ENCODE measurements around the gene COBL.

Gene COBL

GRCh38 chr7:51276091-51276605, 40.5 kb downstream of the COBL start:
- no peak for FAIRE-seq
- no peak for DNase-seq (ENCODE audit: low spot score)

DNA sequence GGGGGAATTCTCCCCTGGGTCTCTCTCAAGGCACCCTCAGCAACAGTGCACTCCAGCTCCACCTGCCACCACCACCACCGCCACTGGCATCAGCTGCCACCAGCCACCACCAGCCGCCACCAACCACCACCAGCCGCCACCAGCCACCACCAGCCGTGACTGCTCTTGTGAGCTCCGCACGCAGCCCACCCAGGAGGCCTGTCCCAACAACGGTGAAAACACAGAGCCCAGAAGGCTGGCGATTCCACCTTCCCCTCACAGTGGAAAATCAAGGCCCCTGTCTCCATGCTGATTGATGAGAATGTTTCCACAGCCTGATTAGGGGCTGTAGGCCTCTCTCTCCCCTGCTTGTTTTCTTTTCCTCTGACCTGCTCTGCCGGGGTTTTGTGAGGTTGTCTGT, 41.1 kb downstream of the COBL start:
- DNase-seq (ENCODE audit: low spot score) (no peak), FAIRE-seq (no peak)

- FAIRE-seq (no peak), DNase-seq (ENCODE audit: low spot score) (no peak)
These were observed 41.7 kb downstream of the COBL start for GRCh38 chr7:51274955-51275354.

- FAIRE-seq (no peak), DNase-seq (ENCODE audit: low spot score) (no peak)
These were observed 42.6 kb downstream of the COBL start for GRCh38 chr7:51274001-51274400.

DNA sequence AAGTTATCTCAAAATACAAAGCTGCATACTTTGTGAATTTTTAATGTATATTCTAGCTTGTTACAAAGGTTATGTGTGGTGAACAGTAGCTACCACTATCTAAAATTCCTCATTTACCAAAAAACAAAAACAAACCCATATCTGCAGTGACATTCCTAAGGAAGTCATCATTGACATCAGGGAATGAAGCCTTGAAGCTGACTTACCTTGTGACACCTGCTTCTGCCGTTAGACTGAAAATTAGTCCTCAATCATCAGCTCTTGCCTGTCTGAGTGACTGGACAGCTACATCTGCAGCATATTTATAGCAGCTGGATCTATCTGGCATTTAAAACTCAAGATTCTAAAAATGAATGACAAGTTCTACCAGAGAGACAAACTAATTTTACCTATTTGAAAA, 43.2 kb downstream of the COBL start:
- DNase-seq (ENCODE audit: low spot score) = no peak
- no peak for FAIRE-seq

- FAIRE-seq (no peak), DNase-seq (ENCODE audit: low spot score) (no peak)
These were observed 45.6 kb downstream of the COBL start for GRCh38 chr7:51270965-51271364.

- no peak for FAIRE-seq
These were observed 46.7 kb downstream of the COBL start for GRCh38 chr7:51269911-51270310.

DNA sequence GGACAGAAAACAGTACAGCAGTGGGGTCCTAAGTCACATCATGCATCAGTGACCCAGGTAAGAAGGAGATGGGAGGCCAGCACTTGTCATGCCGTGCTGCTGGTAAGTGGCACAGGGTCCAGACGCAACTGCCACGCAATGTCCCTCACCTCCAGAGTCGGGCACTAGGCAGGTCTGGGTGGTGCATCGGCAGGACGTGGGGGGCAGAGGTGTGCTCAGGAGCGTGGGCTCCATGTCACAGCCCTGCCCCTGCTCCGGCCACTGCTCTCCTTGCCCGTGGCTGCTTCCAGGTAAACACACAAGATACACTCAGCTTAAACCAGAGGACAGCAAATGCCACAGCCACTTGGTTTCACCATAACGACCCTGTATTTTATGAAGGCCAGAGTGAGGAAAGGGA, 47.3 kb downstream of the COBL start:
- DNase-seq (ENCODE audit: low spot score) (no peak), FAIRE-seq (no peak)

More at GRCh38 chr7:51269911-51270310, 46.7 kb downstream of the COBL start:
- DNase-seq (ENCODE audit: low spot score) = no peak

GRCh38 chr7:51268859-51269258, 47.8 kb downstream of the COBL start:
- DNase-seq (ENCODE audit: low spot score) (no peak), FAIRE-seq (no peak)

DNA sequence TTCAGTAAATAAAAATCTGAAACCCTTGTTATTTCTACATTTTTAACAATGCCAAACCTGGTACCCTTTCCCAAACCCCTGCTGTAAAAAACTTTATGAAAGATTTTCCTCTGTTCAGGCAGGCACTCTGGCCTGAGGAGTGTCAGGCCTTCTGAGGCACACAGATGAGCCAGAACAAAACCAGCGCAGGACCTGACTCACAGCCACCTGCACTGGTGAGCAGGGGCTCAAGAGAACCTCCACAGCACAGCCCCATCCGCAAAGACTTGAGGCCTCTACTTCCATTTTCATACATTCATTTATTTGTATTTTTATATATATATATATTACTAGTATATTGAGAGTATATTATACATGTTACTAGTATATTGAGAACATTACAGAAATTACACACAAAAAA, 49.4 kb downstream of the COBL start:
- no peak for FAIRE-seq
- no peak for DNase-seq (ENCODE audit: low spot score)

GRCh38 chr7:51265066-51265907, 51.3 kb downstream of the COBL start:
- DNase-seq (ENCODE audit: low spot score) = no peak
- FAIRE-seq = no peak

GRCh38 chr7:51263631-51264484, 52.8 kb downstream of the COBL start:
- no peak for FAIRE-seq
- no peak for DNase-seq (ENCODE audit: low spot score)

GRCh38 chr7:51262796-51263531, 53.6 kb downstream of the COBL start:
- FAIRE-seq (no peak), DNase-seq (ENCODE audit: low spot score) (no peak)

DNA sequence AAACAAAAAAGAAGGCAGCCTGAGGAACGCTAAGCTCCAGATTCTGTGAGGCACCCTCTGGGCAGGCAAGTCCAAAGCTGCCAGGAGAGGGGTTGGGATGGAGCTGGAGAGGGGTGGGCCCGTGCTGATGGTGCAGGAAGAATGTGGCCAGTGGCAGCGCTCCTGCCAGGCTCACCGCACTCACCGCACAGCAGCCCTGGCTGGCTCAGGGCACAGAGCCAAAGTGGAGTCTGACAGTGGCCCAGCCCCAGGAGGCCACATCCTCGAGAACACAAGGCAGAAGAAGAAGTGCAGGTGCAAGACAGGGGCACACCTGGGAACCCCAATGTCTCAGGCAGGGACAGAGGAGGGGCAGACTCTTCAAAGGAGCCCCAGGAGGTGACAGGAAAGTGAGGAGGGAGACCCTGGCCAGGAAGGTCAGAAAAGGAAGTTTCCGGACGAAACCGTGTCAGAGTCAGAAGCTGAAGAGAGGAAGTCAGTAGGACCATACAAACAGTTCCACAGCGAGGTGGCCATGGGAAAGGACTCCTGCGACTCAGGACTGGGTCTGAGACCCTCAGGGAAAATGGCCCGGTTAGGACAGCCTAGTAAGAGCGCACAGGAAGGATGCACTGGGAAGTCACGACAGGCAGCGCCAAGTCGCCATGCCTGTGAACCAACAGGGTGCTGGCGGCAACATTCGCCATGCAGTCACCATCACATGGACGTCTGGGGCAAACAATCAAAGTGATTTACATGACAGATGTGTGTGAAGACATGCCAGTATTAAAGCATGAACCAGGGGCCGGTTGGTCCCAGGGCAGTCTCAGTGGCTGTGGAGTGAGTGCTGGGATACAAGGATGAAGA, 54.4 kb downstream of the COBL start:
- DNase-seq (ENCODE audit: low spot score) = no peak
- no peak for FAIRE-seq

DNA sequence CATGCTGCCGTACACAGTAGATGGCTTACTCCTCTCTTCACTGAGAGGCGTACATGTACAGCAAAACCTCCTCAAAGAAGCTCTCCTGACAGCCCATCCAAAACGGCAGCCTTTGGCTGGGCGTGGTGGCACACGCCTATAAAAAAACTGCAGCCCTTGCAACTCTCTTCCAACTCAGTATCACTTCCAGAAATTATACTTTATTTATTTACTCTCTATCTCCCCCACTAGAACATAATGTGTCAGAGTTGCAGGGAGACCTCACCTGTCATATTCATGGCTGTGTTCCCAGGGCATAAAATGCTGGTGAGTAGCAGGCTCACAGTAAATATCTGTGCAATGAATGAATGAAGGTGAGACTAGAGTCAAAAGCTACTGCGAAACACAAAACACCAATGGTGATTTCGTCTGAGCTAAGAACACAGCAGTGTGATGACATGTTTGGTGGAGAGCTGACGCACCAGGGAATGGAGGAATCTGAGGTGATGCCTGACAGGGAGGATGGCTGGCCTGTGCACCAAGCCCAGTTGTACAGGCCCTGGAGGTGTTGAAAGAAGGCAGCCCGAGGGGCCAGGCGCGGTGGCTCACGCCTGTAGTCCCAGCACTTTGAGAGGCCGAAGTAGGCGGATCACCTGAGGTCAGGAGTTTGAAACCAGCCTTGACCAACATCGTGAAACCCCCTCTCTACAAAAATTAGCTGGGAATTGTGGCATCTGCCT, 55.3 kb downstream of the COBL start:
- no peak for FAIRE-seq
- no peak for DNase-seq (ENCODE audit: low spot score)

- DNase-seq (ENCODE audit: low spot score) (no peak), FAIRE-seq (no peak)
These were observed 56.1 kb downstream of the COBL start for GRCh38 chr7:51260516-51260915.

DNA sequence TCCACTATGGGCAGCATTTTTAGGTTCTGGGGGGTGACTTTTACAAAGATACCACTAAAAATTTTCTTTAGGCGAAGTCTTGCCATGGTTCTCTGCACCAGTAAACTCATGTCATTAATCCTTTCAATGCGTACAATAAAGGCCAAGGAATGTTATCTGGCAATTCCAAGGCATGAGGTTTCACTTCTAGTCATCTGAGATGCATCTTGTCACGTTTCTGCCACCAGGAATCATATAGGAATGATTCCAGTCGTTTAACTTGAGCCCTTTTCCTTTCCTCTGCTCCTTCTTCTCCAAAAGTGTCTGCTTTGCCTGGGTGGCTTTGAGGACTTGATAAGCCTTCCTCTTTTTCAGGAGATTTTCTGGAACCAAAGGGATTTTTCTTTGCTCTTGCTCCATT, 56.8 kb downstream of the COBL start:
- no peak for FAIRE-seq
- no peak for DNase-seq (ENCODE audit: low spot score)

DNA sequence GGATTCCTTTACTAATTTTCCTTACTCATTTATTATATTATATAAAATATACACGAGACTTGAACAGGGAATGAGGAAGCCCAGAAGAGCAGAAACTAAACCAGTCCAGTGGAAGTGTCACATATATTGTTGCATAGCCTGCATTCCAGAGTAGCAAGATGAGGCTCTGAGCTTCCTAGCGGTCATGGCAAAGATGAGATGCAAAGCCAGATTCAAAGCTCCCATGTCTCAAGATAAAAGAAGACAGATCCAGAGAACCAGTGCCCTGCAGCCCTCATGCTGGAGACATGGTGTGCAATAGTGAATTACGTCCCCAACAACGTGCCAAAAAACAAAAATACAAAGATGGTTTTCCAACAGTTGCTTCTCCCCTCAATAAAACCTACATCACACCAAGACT, 59.7 kb downstream of the COBL start:
- DNase-seq (ENCODE audit: low spot score) (no peak), FAIRE-seq (no peak)

DNA sequence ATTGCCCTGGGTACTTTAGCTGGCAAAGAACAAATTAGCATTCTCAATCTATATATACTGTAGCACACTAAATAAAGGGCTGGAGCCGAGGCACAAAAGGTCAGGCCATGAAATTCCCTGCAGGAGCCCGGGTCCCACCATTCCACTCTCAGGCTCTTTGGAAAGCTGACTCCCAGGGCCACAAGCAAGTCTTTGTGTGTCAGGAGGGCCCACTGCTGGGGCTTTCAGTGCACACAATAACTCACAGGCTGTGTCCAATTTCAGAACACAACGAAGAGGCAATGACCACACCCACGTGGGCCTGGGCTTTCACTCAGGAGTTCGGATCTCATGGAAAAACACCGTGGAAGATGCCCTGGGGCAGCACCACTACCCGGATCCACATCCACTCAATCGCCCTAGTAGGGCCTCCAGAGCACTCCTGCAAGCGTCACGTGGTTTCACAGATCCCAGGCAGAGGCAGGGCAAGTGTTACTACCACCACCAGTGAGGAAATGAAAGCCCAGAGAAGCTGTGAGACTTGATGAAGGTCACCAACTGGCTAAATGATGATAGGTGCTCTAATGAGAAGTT, 60.3 kb downstream of the COBL start:
- DNase-seq (ENCODE audit: low spot score) (no peak), FAIRE-seq (no peak)
